ENCODE results near the gene PTPRF.

PTPRF gene

DNA sequence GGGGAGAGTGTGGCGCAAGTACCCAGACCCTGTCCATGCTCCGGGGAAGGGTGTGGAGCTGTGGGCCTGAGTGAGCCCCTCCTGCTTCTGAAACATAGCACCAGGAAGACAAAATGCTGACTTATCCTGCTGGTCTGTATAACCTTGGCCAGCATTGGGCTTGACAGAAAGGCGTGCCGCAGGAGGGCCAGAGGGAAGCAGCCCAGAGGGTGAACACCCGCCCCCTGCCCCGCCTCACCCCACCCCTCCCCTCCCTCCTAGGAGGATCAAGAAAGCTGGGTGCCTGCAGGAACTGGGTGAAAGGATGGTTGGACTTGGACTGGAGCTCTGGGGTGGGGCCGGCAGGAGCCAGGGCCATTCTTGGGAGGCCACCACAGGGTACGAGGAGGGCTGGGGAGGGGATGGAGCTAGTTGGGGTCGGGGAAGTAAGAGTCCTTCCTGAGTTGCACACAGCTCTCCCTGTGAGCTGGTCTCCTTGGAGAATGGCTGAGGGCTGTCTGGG, 27.1 kb downstream of the PTPRF start:
- Histone ChIP-seq H3K4me3 (ENCODE audit: low read depth in 1 of 2, low read length in 1 of 2) (no peak overlapping the region), H3K27me3 (peaks cover 17% of the 10 kb centered on the region), H3K36me3 (no peaks in the 10 kb centered on the region), H3K4me1 (ENCODE audit: control insufficient read depth in 1 of 2, insufficient read depth in 1 of 2, low read depth in 1 of 2, low read length in 1 of 2) (no peaks in the 10 kb centered on the region), H3K27ac (no peak overlapping the region), H3K9me3 (no peaks in the 10 kb centered on the region)
- TF ChIP-seq CTCF (IDR thresholded peaks at IDR 0.05): no peak

DNA sequence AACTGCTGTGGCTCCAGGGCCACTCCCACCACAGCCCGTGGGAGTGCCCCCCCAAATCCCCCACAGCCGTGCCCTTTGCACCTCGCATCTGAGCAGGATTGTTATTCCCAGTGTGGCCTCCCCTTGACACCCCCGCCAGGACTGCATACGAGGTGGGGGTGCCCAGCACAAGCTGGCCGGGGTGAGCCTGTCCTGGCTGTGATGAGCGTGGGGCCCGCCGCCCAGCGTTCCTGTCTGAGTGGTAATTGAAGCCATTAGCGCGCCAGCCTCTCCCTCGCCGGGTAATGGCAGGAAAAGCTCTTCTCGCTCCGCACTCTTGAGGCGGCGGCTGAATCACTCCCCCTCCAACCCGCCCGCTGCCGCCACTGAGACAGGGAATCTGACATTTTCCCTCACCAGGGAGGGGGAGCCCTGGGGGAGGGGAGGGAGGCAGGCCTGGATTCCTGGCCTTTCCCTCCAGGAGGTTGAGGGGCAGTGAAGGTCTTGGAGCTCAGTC, 27.7 kb downstream of the PTPRF start:
- H3K4me1 ChIP-seq (ENCODE audit: control insufficient read depth in 1 of 2, insufficient read depth in 1 of 2, low read depth in 1 of 2, low read length in 1 of 2): no peaks in the 10 kb centered on the region
- TF ChIP-seq CTCF (IDR thresholded peaks at IDR 0.05): no peak
- H3K4me3 ChIP-seq (ENCODE audit: low read depth in 1 of 2, low read length in 1 of 2): no peak overlapping the region
- H3K9me3 ChIP-seq: no peaks in the 10 kb centered on the region
- no peak overlapping the region for H3K27ac ChIP-seq
- no peaks in the 10 kb centered on the region for H3K36me3 ChIP-seq
- H3K27me3 ChIP-seq: peaks cover 17% of the 10 kb centered on the region

GRCh38 chr1:43559714-43560113, 29.0 kb downstream of the PTPRF start:
- Histone ChIP-seq H3K36me3 (no peaks in the 10 kb centered on the region), H3K27ac (no peak overlapping the region), H3K4me3 (ENCODE audit: low read depth in 1 of 2, low read length in 1 of 2) (no peak overlapping the region), H3K4me1 (ENCODE audit: control insufficient read depth in 1 of 2, insufficient read depth in 1 of 2, low read depth in 1 of 2, low read length in 1 of 2) (no peaks in the 10 kb centered on the region), H3K9me3 (no peaks in the 10 kb centered on the region), H3K27me3 (peaks cover 26% of the 10 kb centered on the region)
- TF ChIP-seq CTCF (IDR thresholded peaks at IDR 0.05): no peak

GRCh38 chr1:43560286-43560685, 29.6 kb downstream of the PTPRF start:
- no peak overlapping the region for H3K27ac ChIP-seq
- H3K36me3 ChIP-seq: no peaks in the 10 kb centered on the region
- H3K4me3 ChIP-seq (ENCODE audit: low read depth in 1 of 2, low read length in 1 of 2): no peak overlapping the region
- peaks cover 32% of the 10 kb centered on the region for H3K27me3 ChIP-seq
- TF ChIP-seq CTCF (IDR thresholded peaks at IDR 0.05): no peak
- H3K9me3 ChIP-seq: no peaks in the 10 kb centered on the region
- no peaks in the 10 kb centered on the region for H3K4me1 ChIP-seq (ENCODE audit: control insufficient read depth in 1 of 2, insufficient read depth in 1 of 2, low read depth in 1 of 2, low read length in 1 of 2)

GRCh38 chr1:43563876-43564539, 33.3 kb downstream of the PTPRF start:
- Histone ChIP-seq H3K36me3 (no peaks in the 10 kb centered on the region), H3K4me1 (ENCODE audit: control insufficient read depth in 1 of 2, insufficient read depth in 1 of 2, low read depth in 1 of 2, low read length in 1 of 2) (peaks cover 0 to 6% of the 10 kb centered on the region in 2 experiments), H3K4me3 (ENCODE audit: low read depth in 1 of 2, low read length in 1 of 2) (no peak overlapping the region), H3K9me3 (no peaks in the 10 kb centered on the region), H3K27me3 (peaks cover 41% of the 10 kb centered on the region), H3K27ac (no peak overlapping the region)
- no peak for TF ChIP-seq CTCF (IDR thresholded peaks at IDR 0.05)
